Urinary bladder (tissue), 4 donors: ENCODE measurements around the gene RECK. TPM values are rescaled to one million over a fixed set of nuclear protein-coding genes. Genes with fewer than 3 reads are reported as not detected.
"Not testable (repeated sequence)": the region's sequence is repeated elsewhere in the genome, so short reads cannot be mapped to it uniquely, and the experiment has no call there.

Experiments
- DNase-seq: peaks from one replicate; pipeline ENCODE4 v3.0.0-alpha.2; 2015; ENCODE audit errors: extremely low spot score
- H3K27ac ChIP-seq: one replicate; pipeline ENCODE4 v1.5.1; 2013; ENCODE audit warnings: low read depth, mild to moderate bottlenecking, moderate library complexity
- H3K36me3 ChIP-seq: one replicate; pipeline ENCODE4 v1.6.1; 2013; ENCODE audit warnings: mild to moderate bottlenecking, moderate library complexity; ENCODE audit not compliant: insufficient read depth
- H3K4me1 ChIP-seq: one replicate; pipeline ENCODE4 v1.6.1; 2013; ENCODE audit warnings: mild to moderate bottlenecking, moderate library complexity; ENCODE audit not compliant: insufficient read depth
- H3K4me3 ChIP-seq: one replicate; pipeline ENCODE4 v1.5.1; 2013; ENCODE audit warnings: low read depth, low read length
- WGBS: extraction: QIAGEN DNeasy Blood & Tissue Kit; methylation state at CpG from one replicate; pipeline ENCODE4 v1.1.7; 2013; 5-methylcytosine and 5-hydroxymethylcytosine counted together
- polyA plus RNA-seq: library from polyadenylated mRNA; stranded (reverse); fragments of 200-250 nt; gene quantifications from one replicate; pipeline ENCODE4 v1.2.3, GENCODE V29; 2013
- total RNA-seq: library from RNA; depleted of rRNA; stranded (reverse); fragments of >200 nt; gene quantifications from one replicate; pipeline ENCODE4 v1.2.3, GENCODE V29; 2014
- donor health status: healthy with polysubstance abuse.
- donor health status: healthy.

Gene RECK
- total and polyA plus RNA-seq, 2 donors: 17.1 to 31.2 TPM

DNA sequence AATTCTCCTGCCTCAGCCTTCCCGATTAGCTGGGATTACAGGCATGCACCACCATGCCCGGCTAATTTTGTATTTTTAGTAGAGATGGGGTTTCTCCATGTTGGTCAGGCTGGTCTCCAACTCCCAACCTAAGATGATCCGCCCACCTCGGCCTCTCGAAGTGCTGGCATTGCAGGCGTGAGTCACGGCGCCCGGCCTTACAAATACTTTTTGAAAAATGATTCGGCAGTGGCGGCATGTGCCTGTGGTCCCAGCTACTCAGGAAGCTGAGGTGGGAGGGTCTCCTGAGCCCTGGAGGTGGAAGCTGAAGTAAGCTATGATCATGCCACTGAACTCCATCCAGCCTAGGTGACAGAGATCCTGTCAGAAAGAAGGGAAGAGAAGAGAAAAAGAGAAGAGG, 123.4 kb downstream of the RECK start:
- H3K4me1 ChIP-seq, H3K36me3 ChIP-seq, DNase-seq, H3K27ac ChIP-seq, H3K4me3 ChIP-seq: not testable (repeated sequence)
- 95% methylated on average over 11 of the region's 11 CpGs for WGBS

DNA sequence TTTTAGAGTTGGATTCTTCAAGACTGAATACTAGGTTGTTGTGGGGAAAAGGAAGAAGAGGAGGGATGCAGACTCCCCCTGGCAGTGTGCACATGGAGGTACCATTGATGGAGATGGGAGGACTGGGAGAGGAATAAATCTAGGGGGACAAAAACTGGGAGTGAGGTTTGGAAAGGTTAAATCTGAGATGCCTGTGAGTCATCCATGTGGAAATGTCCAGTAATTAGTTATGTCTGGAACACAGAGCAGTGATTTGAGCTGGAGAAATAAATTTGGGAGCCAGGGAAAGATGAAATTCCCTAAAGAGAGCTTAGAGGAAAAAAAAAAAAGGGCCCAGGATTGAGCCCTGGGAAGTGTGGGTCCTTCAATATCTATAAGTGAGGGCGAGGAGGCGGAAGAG, 124.5 kb downstream of the RECK start:
- Histone ChIP-seq H3K27ac (no peak overlapping the region), H3K36me3 (no peaks in the 10 kb centered on the region), H3K4me1 (no peaks in the 10 kb centered on the region), H3K4me3 (no peak overlapping the region)
- 85% methylated on average over 2 of the region's 2 CpGs for WGBS
- DNase-seq: no peak

DNA sequence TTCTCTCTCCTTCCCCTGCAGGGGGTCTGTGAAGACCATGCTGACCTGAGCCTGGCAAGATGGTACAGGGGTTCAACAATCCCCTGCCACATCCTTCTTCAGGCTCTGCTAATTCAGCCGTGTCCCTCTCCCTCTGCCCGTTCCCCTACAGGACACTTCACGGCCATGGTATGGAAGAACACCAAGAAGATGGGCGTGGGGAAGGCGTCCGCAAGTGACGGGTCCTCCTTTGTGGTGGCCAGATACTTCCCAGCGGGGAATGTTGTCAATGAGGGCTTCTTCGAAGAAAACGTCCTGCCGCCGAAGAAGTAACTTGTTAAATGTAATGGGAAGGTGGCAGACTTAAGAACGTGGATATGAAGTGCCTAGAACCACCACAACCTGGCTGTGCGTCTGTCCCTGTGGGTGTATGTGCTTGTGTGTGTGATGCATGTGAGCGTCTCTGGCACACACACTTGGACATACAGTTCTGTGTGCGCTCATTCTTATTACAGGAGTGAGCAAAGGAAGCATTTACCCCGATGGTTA, 125.6 kb downstream of the RECK start:
- 85% methylated on average over 17 of the region's 17 CpGs for WGBS
- Histone ChIP-seq H3K27ac (no peak overlapping the region), H3K4me3 (no peak overlapping the region), H3K36me3 (no peaks in the 10 kb centered on the region), H3K4me1 (no peaks in the 10 kb centered on the region)
- no peak for DNase-seq

DNA sequence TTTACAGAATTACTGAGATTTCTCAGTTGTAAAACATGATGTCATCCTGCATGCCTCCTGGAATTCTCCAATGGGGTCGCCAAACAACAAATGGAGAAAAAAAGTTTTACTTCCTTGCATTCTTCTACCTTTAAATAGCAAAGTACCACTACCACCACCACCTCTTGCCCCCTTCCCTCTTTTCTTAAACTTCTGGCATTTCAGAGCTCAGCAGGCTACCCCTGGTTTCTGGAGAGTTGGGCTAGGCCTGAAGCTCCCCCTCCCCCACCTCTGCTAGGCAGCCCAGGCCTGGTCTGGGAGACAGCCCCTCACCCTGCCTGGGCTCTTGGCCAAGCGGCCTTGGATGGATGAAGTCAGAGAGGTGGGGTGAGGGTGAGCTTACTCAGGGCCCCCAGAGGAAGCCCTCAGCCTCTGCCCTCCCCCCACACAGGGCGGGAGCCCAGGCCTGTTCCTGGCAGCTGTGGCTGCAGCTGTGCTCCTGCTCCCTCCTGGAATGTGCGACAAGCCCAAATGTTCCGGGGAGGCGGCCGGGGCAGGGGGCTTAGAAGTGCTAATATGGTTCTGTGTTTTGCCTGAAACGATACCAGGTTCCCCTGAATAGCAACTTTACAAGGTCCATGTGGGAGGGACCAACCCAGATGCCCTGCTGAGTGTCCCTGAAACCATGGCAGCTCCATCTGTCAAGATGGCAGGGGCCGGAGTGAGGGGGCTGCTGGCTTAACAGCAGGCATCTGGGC, 126.5 kb downstream of the RECK start:
- H3K4me1 ChIP-seq: no peaks in the 10 kb centered on the region
- H3K4me3 ChIP-seq: no peak overlapping the region
- H3K36me3 ChIP-seq: no peaks in the 10 kb centered on the region
- H3K27ac ChIP-seq: peak overlapping the region; percentile 40
- WGBS: 13% methylated on average over 9 of the region's 9 CpGs
- peak; percentile 77 for DNase-seq

DNA sequence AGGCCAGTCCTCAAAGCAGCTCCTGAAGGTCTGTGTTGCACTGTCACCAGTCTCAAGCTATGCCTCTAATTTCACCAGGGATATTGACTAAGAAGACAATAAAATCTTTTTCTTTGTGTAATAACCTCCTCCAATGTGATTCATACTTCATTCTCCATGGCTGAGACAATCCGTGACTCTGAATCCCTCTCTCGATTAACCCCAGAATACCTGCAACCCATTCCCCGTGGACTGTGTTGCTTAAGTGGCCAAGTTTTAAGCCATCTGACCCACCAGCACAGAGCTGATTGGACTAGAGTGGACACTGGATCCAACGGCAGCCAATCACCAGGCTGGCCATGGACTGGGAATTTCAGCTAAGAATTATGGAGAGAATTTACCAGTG, 127.1 kb downstream of the RECK start:
- 36% methylated on average over 4 of the region's 4 CpGs for WGBS
- no peak for DNase-seq
- H3K4me1 ChIP-seq: no peaks in the 10 kb centered on the region

DNA sequence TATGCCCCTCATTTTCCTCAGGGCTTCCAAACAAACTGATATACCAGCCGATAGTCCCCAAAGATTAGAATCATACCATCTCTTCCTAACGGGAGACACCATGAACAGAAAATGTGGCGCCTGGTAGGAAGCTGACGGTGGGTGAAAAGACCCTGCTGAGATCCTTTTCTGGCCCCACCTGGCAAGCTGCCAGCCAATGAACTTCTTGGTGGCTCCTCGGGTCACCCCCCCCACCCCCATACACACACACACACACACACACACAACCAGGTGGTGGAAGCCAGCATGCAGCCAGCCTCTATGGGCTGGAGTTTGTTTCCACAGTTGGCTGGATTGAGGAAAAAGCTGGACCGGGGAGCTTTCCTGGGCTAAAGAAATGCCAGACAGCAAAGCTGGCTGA, 127.7 kb downstream of the RECK start:
- H3K4me1 ChIP-seq: no peaks in the 10 kb centered on the region
- no peaks in the 10 kb centered on the region for H3K36me3 ChIP-seq
- WGBS: 69% methylated on average over 6 of the region's 6 CpGs
- H3K4me3 ChIP-seq: no peak overlapping the region
- no peak overlapping the region for H3K27ac ChIP-seq
- no peak for DNase-seq

More for the DNA sequence above, 127.1 kb downstream of the RECK start:
- Histone ChIP-seq H3K27ac (peak overlapping the region; percentile 40), H3K36me3 (no peaks in the 10 kb centered on the region), H3K4me3 (no peak overlapping the region)

DNA sequence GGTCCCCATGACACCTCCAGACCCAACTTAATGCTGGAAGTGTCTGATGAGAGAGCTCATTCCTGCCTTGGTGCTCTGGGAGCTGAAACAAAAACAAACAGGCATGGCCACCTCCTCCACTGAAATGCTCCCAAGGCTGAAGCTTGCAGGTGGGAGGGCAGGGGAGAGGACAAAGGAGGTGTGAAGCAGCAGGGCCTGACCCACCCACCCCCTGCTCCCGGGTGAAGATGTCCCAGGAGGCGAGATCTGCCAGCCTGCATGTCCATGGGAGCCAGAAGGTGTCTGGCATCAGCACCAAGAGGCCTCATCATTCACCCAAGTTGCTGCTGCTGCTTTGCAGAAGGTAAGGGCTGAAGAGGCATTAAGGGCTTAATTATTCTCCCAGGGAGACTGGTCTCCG, 128.3 kb downstream of the RECK start:
- Histone ChIP-seq H3K27ac (no peak overlapping the region), H3K4me1 (no peaks in the 10 kb centered on the region), H3K36me3 (no peaks in the 10 kb centered on the region), H3K4me3 (no peak overlapping the region)
- 70% methylated on average over 3 of the region's 3 CpGs for WGBS
- no peak for DNase-seq

DNA sequence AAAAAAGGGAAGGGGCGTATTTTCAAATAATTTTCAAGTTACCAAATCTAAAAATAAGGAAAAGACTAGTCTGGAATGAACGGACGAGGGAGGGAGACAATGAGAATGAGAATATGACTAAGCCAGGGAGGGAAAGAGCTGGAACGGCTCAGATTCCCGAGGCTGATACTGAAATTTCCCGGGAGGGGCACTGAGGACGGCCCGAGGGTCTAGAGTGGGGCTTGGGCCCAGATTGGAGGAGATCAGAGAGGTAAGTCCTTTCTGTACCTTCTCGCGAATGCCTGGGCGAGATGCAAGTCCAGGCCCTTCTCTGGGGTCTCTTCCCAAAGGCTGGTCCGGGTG, 129.1 kb downstream of the RECK start:
- no peak for DNase-seq
- Histone ChIP-seq H3K4me1 (no peaks in the 10 kb centered on the region), H3K36me3 (no peaks in the 10 kb centered on the region), H3K27ac (no peak overlapping the region), H3K4me3 (peak overlapping the region; percentile 47)
- 20% methylated on average over 12 of the region's 12 CpGs for WGBS

DNA sequence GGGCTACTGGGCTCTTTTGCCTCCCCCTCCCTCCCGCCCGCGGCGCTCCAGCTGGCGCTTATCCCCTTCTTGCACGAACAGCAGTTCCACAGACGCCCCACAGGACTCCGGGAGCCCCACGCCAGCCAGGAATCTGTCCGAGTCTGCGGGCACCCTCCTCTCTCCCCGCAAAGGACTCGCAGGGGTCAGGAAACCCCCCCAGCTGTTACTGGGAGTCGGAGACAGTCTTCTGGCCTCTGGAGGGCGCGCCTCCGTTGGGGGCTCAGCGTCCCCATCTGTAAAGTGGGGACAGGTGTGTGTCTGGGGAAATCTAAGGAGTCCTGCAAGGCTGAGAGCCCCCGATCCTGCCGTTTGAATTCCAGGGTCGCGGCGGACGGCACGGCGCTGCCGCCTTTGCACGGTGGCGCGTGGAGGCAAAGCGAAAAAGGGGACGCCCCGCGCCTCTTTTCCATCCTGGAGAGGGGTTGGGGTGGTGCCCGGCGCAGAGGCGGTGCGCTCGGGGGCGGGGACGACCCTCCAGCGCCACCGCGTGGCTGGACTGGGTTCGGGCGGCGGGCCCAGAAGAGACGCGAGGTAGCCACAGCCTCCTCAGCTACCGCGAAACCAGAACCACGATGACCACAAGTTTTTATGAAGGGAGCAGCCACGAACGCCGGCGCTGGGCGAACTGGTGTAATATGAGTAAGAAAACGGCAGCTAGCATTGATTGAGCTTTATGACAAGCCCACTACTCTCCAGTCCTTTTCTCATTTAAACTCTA, 129.6 kb downstream of the RECK start:
- peak overlapping the region; percentile 47 for H3K4me3 ChIP-seq
- WGBS: 2% methylated on average over 58 of the region's 58 CpGs
- no peaks in the 10 kb centered on the region for H3K36me3 ChIP-seq
- no peak for DNase-seq
- H3K27ac ChIP-seq: no peak overlapping the region
- no peaks in the 10 kb centered on the region for H3K4me1 ChIP-seq

DNA sequence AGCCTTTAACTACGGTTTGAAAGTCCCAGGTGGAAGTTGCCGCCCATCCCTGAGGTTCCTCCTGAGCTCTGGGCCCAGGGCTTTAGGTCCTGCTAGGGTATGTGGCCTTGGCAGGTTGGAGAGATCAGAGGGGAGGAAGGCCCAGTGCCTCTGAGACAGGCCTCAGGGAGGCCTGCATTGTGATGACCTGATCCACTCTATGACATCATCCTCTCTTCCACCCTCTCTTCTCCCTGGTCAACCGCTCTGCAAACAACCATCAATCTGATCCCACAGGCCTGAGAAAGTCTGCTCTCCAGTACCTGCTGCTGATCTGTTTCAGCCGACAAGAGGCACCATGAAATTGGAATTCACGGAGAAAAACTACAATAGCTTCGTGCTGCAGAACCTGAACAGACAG, 132.5 kb downstream of the RECK start, which contains the start of gene CCIN:
CCIN (plus strand) TSS at position 223 of the 400 bp plus-strand sequence; CDS start at position 338, 115 bp downstream.
- H3K4me1 ChIP-seq: no peaks in the 10 kb centered on the region
- H3K36me3 ChIP-seq: no peaks in the 10 kb centered on the region
- H3K27ac ChIP-seq: no peak within 1 kb of the TSS
- WGBS: 89% methylated on average over 6 of the region's 6 CpGs
- no peak within 1 kb of the TSS for H3K4me3 ChIP-seq
- DNase-seq: no peak

DNA sequence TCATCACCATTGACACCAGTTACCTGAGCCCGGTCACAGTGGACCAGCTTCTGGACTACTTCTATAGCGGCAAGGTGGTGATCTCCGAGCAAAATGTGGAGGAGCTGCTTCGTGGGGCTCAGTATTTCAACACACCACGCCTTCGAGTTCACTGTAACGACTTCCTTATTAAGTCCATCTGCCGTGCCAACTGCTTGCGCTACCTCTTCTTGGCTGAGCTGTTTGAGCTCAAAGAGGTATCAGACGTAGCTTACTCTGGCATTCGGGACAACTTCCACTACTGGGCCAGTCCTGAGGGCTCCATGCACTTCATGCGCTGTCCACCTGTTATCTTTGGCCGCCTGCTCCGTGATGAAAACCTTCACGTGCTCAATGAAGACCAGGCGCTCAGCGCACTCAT, 133.0 kb downstream of the RECK start:
- no peak overlapping the region for H3K27ac ChIP-seq
- no peak overlapping the region for H3K4me3 ChIP-seq
- WGBS: 94% methylated on average over 17 of the region's 17 CpGs
- H3K4me1 ChIP-seq: no peaks in the 10 kb centered on the region
- no peak for DNase-seq
- H3K36me3 ChIP-seq: no peaks in the 10 kb centered on the region

DNA sequence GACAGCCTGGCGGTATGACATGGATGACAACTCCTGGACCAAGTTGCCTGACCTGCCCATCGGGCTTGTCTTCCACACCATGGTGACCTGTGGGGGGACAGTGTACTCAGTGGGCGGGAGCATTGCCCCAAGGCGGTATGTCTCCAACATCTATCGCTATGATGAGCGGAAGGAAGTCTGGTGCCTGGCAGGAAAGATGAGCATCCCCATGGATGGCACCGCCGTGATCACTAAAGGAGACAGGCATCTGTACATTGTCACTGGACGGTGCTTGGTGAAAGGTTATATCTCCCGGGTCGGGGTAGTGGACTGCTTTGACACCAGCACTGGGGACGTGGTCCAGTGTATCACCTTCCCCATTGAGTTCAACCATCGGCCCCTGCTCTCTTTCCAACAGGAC, 133.8 kb downstream of the RECK start:
- 96% methylated on average over 13 of the region's 13 CpGs for WGBS
- Histone ChIP-seq H3K4me1 (no peaks in the 10 kb centered on the region), H3K27ac (no peak overlapping the region), H3K36me3 (no peaks in the 10 kb centered on the region), H3K4me3 (no peak overlapping the region)
- DNase-seq: no peak

DNA sequence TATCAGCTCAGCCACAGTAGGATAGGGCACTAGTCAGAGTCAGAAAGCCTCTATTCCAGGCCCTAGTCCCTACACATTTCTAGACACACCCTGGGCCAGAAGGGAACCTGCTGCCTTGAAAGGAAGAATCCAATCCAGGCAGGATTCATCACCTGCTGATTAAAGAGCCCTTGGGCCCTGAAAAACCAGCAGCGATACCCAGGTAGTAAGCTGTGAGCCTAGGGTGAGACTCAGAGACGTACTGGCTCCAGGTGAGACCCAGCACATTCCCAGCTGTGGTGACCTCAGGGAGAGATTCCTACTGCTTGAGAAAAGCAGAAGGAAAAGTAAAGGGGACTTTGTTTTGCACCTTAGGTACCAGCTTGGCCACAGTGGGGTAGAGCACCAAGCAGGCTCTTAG, 137.1 kb downstream of the RECK start:
- Histone ChIP-seq H3K4me1 (no peaks in the 10 kb centered on the region), H3K36me3 (no peaks in the 10 kb centered on the region), H3K4me3 (no peak overlapping the region), H3K27ac (no peak overlapping the region)
- WGBS: 93% methylated on average over 2 of the region's 2 CpGs
- DNase-seq: no peak
